Daoy (cell line): ENCODE measurements around the gene EEF1E1. TPM values are rescaled to one million over a fixed set of nuclear protein-coding genes. Genes with fewer than 3 reads are reported as not detected.

Experiments
- DNase-seq: peaks from one replicate; pipeline ENCODE4 v3.0.0-alpha.2; 2015; ENCODE audit warnings: low read depth
- total RNA-seq: library from RNA; depleted of rRNA; stranded (reverse); fragments of >200 nt; shearing (Covaris generic); gene quantifications from 2 replicates; pipeline ENCODE4 v1.2.3, GENCODE V29; 2014

EEF1E1 gene
- total RNA-seq, 1 experiment from 2014 or later = 139 TPM

DNA sequence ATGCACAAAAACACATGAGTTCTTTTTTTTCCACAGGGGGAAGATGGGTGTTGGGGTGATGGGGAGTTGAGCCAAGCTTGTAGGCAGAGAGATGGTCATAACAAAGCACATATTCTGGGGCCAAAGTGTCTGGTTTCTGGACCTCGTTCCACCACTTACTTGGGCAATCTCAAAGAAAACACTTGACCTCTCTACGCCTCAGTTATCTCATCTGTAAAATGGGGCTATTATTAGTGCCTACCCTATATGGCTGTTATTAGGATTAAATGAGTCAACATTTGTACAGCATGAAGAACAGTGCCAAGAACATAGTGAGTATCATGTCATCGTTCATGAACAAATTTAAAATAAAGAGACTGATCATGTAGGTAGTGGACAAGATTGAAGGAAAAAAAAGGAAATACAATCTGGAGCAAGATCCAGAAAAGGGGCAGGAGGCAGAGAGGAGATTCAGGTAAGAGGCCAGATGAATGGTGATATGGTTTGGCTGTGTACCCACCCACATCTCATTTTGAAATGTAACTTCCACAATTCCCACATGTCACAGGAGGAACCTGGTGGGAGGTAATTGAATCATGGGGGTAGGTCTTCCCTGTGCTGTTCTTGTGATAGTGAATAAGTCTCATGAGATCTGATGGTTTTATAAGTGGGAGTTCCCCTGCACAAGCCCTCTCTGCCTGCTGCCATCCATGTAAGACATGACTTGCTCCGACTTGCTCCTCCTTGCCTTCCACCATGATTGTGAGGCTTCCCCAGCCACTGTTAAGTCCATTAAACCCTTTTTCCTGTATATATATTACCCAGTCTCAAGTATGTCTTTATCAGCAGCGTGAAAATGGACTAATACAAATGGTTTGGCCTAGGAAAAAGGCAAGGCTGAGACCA is 14.2 kb downstream of the EEF1E1 start:
- no peak for DNase-seq

DNA sequence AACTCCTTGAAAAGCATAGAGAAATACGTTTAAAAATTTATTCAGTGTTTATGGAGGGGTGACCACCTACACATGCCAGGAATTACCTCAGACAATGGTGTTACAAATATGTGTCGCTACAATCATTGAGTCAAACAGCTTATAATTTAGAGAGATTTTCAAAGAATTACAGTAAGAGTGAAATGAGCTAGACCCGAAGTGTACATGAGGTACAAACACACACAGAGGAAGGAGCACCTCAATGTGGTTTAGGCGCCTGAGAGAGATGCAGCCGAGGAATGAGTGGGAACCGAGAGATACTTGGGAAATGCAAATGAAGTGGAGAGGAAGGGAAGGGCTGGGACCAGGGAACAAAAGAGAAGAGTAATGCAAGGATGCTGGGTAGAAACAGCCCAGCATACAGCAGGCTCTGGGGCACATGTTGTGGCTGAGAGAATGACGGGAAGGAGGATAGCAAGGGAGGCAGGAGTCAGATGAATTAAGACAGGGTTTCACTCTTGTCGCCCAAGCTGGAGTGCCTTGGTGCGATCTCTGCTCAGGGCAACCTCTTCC is 15.5 kb downstream of the EEF1E1 start:
- DNase-seq = no peak

DNA sequence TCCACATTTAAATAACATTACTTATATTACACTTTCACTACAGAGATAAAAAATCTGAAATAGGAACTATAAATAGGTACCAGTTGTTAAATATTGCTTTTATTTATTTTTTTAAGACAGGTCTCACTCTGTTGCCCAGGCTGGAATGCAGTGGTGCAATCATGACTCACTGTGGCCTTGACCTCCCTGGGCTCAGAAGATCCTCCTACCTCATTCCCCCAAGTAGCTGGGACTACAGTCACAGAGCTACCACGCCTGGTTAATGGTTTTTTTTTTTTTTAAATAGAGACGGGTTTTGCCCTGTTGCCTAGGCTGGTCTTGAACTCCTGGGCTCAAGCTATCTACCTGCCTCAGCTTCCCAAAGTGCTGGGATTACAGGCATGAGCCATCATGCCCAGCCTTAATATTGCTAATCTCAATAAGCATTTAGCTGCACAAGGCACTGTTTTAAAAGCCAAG is 17.3 kb downstream of the EEF1E1 start:
- peak; percentile 98 for DNase-seq

DNA sequence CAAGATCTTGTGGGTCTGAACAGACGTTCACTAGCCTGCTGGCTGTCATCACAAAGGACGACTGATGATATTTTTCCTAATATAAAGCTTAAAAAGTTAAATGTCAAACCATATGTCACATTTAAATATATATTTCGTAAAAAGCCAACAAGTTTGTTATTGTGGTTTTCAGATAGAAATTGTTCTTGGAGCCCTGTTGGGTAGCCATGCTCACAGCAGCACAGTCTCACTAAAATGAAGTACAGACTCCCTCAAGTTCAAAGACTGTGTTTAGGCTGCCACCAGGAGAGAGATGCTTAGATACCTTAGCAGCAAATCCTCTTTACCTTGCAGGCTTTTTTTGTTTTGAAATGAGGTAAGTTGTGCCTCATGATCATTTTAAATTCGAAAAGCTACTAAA is 17.8 kb downstream of the EEF1E1 start:
- peak; percentile 39 for DNase-seq

DNA sequence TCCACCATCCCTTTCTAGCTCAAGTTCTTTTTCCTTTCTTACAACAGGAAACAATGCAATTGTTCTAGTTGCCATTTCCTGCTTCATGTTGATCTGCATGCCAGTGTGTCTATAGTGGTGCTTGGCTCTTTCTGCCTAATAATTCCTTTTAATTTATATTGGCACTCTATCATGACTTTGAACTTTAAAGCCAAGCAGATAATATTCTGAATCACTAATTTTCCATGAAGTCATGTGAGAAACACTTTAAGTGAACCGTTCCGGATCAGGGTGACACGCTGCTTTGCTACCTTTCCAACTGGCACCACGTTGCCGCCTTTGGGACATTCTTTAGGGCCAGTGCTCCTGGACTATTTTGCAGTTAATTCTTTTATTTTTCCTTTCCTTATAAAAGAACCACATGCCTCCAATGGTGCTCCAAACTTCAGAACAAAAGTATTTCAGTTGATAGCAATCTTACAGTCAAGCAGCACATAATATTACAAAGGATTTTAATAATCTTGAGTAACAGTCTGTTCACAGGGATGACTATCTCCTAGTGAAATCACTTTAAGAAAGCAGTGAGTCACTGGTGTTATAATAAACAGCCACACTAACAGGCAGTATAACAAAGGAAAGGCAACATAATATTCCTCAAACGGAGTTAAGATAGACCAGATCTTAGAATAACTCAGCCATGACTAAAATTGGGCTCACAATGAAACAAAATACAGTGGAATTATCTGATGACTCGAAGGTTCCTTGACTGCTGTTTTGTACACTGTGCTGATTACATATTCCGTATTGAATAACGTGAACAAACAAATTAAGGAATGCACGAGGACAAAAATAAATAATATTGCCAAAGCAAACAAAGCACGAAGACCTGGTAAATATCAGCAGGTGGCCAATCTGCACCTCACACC is 19.1 kb downstream of the EEF1E1 start:
- peak; percentile 79 for DNase-seq

DNA sequence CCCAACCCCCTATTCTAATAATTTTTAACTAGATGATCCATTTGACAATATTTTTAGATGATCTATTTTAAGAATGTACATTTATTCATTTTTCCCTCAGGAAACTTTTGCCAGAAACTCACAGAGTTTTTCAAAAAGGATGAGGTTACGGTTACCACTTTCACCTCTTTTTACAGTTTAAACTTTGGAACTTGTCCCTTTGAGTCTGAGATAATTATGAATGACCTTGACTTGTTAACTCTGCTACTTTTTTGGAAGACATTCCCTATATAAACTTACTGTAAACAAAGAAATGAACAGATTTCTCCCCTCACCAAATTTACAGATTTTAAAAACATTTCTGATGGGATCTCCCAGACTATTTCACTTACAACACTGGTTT is 19.8 kb downstream of the EEF1E1 start:
- DNase-seq = no peak

DNA sequence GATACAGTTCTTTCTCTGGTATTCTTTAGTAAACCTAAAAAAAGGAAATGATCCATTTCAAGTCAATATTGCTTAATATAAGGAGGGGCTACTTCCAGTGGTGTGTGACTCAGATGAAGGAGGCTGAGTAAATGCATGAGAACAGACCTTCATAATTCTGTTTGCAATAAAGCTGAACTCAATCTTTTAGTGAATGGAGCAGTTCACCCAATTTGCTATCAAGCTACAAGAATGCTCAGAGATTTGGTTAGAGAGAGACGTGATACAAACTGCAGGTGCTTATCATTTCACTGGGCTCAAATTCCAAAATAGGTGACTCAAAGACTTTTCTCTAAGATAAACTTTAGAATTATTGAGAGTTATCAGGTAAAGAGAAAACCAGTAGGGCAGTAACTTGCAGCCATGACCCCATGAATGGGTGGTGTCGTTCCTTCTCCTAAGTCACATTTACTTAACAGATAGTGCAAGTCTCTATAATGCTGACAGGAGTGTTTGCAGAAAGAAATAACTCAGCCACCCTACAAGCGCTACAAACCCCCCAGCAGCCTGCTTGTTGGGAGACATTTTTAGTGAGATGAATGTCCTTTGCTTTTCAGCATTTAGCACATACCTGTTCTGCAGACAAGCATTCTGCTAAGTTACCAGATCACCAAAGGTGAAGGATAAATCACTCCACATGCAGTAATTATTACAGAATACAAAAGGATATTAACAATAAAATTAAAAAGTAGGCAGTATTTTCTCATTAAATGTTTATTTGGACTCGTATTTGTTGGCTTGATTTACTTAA is 21.8 kb downstream of the EEF1E1 start:
- DNase-seq = peak; percentile 55

DNA sequence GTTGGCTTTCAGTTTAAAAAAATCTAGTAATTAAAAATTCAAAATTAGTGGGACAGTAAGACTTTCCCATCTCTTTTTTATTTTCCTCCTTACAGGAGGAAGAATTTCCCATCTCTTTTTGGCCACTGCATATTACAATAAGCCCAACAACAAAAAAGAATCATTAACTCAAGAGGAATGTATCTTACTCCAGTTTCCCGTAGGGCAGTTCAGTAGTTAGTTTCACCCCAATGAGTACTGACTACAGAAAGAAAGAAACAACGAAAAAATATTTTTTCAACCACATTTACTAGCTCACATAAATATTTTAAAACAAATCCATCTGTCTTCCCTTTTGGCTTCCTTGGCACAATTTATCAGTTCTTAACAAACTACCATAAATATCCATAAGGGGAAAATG is 23.2 kb downstream of the EEF1E1 start:
- no peak for DNase-seq

DNA sequence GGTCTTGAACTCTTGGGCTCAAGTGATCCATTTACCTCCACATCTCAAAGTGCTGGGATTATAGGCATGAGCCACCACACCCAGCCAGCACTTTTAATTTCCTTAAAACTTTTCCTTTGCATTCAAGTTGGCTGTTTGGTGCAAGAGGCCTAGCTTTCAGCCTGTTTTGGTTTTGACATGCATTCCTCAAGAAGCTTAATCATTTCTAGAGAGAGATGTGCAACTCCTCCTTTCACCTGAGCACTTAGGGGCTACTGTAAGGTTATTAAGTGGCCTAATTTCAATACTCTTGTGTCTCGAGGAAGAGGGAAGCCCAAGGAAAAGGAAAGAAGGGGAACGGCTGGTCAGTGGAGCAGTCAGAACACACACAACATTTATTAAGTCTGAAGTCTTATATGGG is 24.4 kb downstream of the EEF1E1 start:
- no peak for DNase-seq

DNA sequence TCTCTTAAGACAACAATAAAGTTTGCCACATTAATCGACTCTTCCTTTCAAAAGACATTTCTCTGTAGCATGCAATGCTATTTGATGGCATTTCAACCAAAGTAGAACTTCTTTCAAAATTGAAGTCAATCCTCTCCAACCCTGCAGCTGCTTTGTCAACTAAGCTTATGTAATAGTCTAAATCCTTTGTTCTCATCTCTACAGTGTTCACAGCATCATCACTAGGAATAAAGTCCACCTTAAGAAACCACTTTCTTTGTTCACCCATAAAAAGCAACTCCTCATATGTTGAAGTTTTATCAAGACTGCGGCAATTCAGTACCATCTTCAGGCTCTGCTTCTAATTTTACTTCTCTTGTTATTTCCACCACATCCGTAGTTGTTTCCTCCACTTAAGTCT is 26.6 kb downstream of the EEF1E1 start:
- no peak for DNase-seq

DNA sequence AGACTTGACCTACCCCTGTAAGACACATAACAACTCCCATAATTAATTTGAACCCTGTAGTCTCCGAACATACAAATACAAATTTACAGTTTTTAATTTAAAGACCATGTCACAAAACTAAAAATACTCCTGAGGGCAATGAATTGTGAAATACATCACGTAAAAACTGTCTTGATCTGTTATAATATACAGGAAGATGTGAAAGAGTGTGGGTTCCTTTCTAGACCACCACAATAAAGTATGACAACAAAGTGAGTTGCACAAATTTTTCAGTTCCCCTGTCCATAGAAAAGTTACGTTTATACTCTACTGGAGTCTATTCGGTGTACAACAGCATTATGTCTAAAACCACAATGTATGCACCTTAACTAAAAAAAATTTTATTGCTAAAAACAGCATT is 27.2 kb downstream of the EEF1E1 start:
- DNase-seq = no peak

DNA sequence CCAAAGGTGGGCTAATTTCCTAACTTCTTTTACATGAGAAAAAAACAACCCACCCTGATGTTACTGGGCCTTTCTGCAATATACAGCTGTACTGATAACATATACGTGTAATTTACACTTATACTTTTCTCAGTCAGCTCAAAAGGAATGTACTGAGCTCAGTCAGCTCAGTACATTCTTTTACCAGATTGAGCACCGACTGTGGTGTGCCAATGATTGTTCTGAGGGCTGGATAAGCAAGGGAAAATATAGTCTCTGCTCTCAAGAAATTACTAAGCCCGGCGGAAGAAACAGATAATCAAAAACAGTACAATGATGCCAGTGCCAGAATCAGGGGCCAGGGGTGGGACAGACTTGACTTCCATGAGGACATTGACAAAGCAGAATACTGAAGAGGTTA is 28.1 kb downstream of the EEF1E1 start:
- no peak for DNase-seq

DNA sequence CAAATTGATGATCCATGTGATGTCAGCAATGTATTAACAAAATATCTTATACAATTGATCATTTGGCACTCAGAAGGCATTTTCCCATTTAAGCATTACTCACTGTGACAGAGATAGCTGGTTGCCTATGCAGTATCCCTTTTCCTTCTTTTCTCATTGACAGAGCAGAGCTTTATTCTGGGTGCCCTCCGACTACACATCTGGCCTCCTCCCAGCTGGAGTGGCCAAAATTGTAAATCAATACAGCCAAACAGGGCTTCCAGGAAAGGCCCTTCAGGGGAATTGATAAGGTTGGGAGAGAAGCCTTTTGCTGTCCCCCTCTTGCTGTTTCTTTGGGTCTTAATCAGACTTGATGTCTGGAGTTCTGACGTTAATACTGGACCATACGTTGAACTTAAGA is 28.6 kb downstream of the EEF1E1 start:
- DNase-seq = no peak

DNA sequence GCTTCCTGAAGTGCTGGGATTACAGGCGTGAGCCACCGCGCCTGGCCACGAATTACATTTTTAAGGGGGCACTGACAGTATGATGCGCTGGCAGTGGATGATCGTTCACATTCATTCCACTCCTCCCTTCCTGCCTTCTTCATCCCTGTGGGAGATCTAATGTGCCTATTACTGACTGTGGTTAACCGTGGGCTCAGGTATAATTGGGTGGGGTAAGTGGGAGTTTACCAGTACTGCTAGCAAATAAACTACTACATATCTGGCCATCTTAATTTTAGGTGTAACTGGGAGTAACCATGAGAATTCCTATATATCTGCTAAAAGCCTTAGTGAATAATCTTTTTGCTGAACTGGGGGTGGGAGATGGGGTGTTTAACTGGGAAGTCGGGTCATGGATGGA is 31.6 kb downstream of the EEF1E1 start:
- DNase-seq = no peak

DNA sequence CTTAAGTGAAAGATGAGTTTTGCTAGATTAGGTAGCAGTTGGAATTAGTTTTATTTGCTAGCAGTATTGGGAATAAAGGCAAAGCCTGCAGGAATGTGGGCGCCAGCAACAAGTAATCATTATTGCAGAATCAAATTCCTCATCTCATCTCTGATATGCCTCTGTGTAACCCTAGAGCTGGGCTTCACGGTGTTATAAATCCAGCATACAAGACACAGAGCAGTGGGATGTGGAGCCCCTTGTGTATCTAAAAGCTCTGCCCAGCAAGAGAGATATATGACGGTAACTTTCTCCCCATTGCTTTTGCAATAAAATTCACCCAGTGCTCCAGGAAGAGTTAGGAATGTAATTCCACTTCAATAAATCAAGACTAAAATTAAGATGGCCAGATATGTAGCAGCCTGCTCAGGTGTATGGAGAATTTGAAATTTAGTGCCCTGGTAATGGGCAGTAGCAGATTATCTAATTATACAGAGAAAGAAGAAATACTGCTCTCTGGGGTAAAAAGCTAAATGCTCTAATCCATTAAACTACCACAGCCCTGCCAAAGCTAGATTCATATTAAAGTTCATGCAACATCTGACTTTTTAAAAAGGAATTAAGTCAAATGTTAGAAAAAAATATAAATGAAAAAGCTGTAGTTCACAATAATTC is 32.6 kb downstream of the EEF1E1 start:
- no peak for DNase-seq

DNA sequence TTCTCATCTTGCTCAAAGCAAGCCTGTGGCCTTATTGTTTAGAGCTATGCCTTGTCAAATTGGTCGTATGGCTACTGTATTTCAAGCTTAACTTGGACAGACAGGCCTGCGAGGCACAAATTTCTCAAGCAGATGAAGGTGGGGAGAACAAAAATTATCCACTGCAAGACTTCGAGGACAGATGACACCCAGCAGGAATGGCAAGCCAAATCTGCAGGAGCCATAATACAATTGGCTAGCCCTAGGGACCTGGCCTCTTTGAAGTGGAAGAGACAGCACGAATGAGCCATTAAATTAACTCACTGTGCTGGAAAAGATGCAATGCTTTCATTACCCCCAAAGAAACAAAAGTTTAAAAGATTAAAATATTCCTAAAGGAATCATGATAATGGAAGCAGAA is 33.2 kb downstream of the EEF1E1 start:
- DNase-seq = no peak

DNA sequence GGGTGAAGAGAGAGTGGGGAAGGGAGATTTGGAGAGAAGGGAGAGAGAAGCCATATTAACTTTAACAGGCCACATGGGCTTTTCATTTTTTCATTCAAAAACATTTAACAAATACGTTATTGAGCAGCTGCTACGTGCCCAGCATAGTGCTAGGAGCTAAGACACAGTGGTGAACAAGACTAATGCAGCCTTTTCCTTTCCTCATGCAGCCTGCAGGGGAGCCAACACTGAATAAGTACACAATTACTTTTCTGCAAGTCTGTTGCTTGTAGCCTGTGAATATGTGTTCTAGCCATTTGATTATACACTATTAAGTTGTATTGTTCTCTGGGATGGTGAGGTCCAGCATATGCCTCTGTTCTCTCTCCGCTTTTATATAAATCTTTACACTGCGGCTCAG is 36.2 kb downstream of the EEF1E1 start:
- DNase-seq = no peak

DNA sequence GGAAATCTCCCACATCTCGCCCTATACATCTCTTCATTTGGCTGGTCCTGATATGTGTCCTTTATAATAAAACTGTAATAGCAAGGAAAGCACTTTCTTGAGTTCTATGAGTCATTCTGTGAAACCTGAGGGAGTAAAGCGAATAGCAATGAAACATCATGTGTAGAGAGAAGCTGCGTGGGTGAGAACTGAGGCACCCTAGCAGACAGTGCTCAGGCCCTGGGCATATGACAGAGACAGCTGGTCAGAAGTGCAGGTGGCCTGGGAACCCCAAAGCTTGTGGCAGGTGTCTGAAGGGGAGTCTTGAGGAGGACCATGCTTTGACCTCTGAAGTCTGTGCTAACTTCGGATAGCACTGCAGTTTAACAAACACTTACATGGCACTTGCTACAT is 36.8 kb downstream of the EEF1E1 start:
- DNase-seq = no peak

DNA sequence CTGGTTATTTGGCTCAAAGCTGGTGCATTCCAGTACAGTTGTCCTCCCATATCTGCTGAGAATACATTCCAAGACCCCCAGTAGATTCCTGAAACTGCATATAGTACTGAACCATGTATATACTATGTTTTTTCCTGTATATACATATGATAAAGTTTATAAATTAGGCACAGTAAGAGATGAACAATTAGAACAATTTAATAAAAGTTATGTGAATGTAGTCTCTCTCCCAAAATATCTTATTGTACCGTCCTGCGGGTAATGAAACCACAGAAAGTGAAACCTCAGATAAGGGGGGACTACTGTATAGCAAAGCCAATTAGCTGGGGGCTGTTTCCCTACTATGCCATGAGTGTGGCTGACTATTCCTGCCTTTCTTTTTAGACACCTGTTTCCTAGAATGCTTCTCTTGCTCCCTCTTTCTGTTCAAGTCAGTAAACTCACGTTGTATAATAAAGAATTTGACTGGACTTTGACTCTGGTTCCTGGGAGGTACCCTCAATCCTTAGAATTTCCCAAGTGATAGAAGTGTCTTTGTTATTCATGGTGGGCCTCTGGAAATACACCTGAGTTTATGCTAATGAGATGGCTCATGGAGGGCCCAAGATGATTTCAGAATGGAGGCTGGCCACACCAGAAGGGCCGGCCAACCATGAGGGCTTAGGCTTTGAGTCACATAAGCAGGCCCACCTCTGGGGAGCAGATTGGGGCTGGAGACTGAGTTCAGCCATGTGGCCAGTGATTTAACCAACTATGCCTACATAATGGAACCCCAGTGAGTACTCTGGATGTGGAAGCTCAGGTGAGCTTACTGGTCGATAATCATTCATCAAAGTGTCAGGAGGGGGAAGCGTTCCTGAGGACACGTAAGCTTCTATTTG is 37.5 kb downstream of the EEF1E1 start:
- DNase-seq = peak; percentile 7
